Progenitor cell of endocrine pancreas (in vitro differentiated cells): ENCODE results near the gene RDH16. TPM values are rescaled to one million over a fixed set of nuclear protein-coding genes. Genes with fewer than 3 reads are reported as not detected.
"Not testable (repeated sequence)": the region's sequence is repeated elsewhere in the genome, so short reads cannot be mapped to it uniquely, and the experiment has no call there.

Experiments used
- DNase-seq: peaks from one replicate; pipeline ENCODE4 v3.0.0; 2021; ENCODE audit warnings: low spot score; ENCODE audit not compliant: unreplicated experiment
- H3K27ac Mint-ChIP-seq: 2 replicates; pipeline ENCODE4 v1.8.0; 2021; ENCODE audit warnings: mild to moderate bottlenecking, moderate library complexity, mixed read lengths
- H3K27me3 Mint-ChIP-seq: 2 replicates; pipeline ENCODE4 v1.8.0; 2021; ENCODE audit warnings: mixed read lengths
- H3K36me3 Mint-ChIP-seq: 2 replicates; pipeline ENCODE4 v1.8.0; 2022; ENCODE audit warnings: mixed read lengths; ENCODE audit not compliant: insufficient read depth
- H3K4me1 Mint-ChIP-seq: 2 replicates; pipeline ENCODE4 v1.8.0; 2021; ENCODE audit warnings: low read depth, mixed read lengths
- H3K4me3 Mint-ChIP-seq: 2 replicates; pipeline ENCODE4 v1.8.0; 2021; ENCODE audit warnings: low read depth, mild to moderate bottlenecking, moderate library complexity, mixed read lengths
- H3K9me3 Mint-ChIP-seq: 2 replicates; pipeline ENCODE4 v1.8.0; 2021; ENCODE audit warnings: low read depth, mixed read lengths
- CTCF ChIP-seq: fragments of 200-600 bp; sonication (generic); IDR thresholded peaks from one replicate; pipeline ENCODE4 v1.5.0; 2021; ENCODE audit warnings: antibody characterized with exemption, mild to moderate bottlenecking; ENCODE audit not compliant: unreplicated experiment
- total RNA-seq: library from RNA; stranded (reverse); gene quantifications from 2 replicates; pipeline ENCODE4 v1.2.1, GENCODE V29; 2021

Gene RDH16
- total RNA-seq, 1 donor from 2014 or later, result 0.98 TPM

GRCh38 chr12:56987551-56988053 lies 30.2 kb upstream of the RDH16 start:
- H3K27ac Mint-ChIP-seq, result no peak overlapping the region
- no peaks in the 10 kb centered on the region for H3K27me3 Mint-ChIP-seq
- H3K4me3 Mint-ChIP-seq, result no peak overlapping the region
- H3K9me3 Mint-ChIP-seq, result no peaks in the 10 kb centered on the region
- H3K4me1 Mint-ChIP-seq, result no peaks in the 10 kb centered on the region
- TF ChIP-seq CTCF, result peak; percentile 95
- peak; percentile 69 for DNase-seq
- no peaks in the 10 kb centered on the region for H3K36me3 Mint-ChIP-seq

GRCh38 chr12:56987011-56987410 lies 29.6 kb upstream of the RDH16 start:
- no peak for DNase-seq
- no peaks in the 10 kb centered on the region for H3K4me1 Mint-ChIP-seq
- H3K36me3 Mint-ChIP-seq, result no peaks in the 10 kb centered on the region
- no peak for TF ChIP-seq CTCF
- H3K27ac Mint-ChIP-seq, result no peak overlapping the region
- no peaks in the 10 kb centered on the region for H3K9me3 Mint-ChIP-seq
- H3K4me3 Mint-ChIP-seq, result no peak overlapping the region
- H3K27me3 Mint-ChIP-seq, result no peaks in the 10 kb centered on the region

DNA sequence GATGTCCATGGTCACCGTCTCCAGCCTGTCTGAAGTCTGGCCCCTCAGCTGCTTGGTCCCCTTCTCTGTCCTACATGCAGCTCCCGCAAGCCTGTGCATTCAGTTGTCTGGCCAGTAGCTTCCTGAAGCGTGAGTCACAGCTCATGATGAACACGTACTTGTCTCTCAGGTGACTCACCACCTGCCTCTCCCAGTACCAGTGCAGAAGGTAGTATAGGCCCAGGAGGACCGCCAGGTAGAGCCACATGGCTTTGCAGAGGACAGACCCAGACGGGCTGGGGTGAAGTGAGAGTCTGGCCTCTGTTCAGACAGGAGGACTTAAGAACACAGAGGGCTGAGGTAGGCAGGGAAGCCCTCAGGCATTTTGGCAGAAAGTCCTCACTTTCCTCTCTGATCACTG lies 28.3 kb upstream of the RDH16 start:
- not testable (repeated sequence) for H3K4me1 Mint-ChIP-seq, H3K27me3 Mint-ChIP-seq, H3K36me3 Mint-ChIP-seq, DNase-seq, H3K27ac Mint-ChIP-seq, H3K4me3 Mint-ChIP-seq, H3K9me3 Mint-ChIP-seq

DNA sequence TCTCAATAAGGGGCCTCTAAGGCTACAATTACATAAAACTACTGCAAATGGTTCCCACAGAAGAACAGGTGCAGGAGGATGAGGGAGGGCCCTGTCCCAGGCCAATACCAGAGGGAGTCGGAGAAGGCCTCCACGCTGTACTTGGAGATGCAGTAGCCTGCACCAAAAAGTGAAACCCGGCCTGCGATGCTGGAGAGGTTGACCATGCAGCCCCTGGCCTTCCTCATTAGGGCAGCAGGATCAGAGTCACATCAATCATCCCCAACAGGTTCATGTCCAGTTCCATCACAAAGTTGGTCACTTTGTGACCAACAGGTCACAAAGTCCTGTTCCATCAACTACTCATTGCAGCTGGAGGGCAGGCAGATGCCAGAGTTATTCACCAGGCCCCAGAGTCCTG lies 26.0 kb upstream of the RDH16 start:
- no peaks in the 10 kb centered on the region for H3K27me3 Mint-ChIP-seq
- no peak overlapping the region for H3K27ac Mint-ChIP-seq
- no peaks in the 10 kb centered on the region for H3K4me1 Mint-ChIP-seq

DNA sequence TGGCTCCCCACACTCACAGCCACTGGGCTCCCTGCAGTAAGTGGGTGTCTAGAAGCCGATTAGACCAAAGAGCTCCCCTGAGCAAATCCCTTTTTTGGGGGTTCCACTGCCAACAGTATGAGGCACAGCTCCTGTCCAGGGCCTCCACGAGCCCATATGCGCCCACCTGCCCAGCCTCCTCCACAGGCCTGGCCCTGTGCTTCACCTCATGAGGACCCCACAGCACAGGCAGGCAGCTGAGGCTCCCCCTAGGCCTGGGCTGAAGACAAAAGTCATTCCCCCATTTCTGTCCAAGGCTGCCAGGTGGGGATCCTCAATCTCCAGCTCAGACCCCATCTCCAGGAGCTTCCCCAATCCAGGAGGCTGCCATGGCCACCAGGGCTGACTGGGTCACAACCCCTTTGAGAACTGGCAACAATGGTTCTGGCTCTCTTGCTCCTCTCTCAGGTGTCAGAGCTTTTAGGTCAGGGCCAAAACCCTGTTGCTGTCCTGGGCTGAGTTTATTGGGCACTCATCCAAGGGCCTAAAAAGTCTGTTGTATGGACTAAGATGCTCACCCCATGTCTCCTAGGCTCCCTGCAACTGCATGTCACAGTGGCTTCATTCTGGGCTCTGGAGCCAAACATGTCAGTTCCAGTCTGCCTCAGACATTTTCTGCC lies 25.3 kb upstream of the RDH16 start:
- H3K36me3 Mint-ChIP-seq, H3K9me3 Mint-ChIP-seq: not testable (repeated sequence)

More for the DNA sequence above, 26.0 kb upstream of the RDH16 start:
- no peak for TF ChIP-seq CTCF
- Mint-ChIP-seq H3K36me3 (no peaks in the 10 kb centered on the region), H3K9me3 (no peaks in the 10 kb centered on the region), H3K4me3 (no peak overlapping the region)
- no peak for DNase-seq

GRCh38 chr12:56980941-56981530 lies 23.6 kb upstream of the RDH16 start:
- Mint-ChIP-seq H3K27ac (no peak overlapping the region), H3K27me3 (no peaks in the 10 kb centered on the region), H3K4me3 (no peak overlapping the region), H3K36me3 (peaks cover 2% of the 10 kb centered on the region), H3K9me3 (no peaks in the 10 kb centered on the region), H3K4me1 (no peaks in the 10 kb centered on the region)
- DNase-seq, result no peak
- TF ChIP-seq CTCF, result no peak

More for the DNA sequence above, 25.3 kb upstream of the RDH16 start:
- H3K4me3 Mint-ChIP-seq, H3K27me3 Mint-ChIP-seq, DNase-seq, H3K27ac Mint-ChIP-seq, H3K4me1 Mint-ChIP-seq: not testable (repeated sequence)
